Ramos (cell line): ENCODE measurements around the gene BTBD9.

ENCODE experiments used
- in situ Hi-C: fragments of 300-500 bp; cut with MboI; formaldehyde crosslinking; loops from one replicate; pipeline ENCODE4 v1.14.3; 2022; ENCODE audit warnings: low sequenced_read_pairs; ENCODE audit not compliant: unreplicated experiment

The BTBD9 gene

GRCh38 chr6:38567436-38567835, 72.3 kb downstream of the BTBD9 start:
- in situ Hi-C loops = no loop called here

DNA sequence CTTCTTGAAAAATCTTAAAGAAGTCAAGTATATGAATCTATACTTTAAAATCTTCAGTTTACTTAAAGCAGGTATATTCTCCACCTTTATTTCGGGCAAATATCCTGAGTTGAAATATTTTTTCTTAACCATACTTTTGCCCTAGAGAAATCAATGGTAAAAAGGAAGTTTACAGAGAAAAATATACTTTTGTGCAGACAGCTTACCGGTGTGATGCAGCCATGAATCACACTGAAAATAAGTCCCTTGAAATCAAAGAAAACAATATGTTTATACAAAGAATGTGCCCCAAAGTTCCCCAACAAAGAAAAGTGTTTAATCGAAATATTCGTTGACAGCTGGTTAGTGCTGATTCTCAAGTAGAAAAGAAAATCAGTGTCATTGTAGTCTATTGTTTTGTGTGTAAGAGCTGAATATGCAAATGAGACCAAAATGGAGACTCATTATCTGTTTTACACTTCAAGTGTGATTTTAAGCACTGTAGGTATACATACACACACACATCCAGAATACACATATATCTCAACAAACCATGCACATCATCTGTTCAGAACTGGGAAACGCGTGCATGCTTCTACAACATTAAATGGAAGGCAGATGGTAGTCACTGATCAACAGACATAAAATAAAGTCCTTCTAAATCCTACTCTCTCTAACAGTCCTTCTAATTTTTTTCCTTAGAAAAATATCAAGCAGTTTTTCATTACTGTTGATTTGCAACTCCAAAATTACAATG, 73.3 kb downstream of the BTBD9 start:
- in situ Hi-C loops = no loop called here

DNA sequence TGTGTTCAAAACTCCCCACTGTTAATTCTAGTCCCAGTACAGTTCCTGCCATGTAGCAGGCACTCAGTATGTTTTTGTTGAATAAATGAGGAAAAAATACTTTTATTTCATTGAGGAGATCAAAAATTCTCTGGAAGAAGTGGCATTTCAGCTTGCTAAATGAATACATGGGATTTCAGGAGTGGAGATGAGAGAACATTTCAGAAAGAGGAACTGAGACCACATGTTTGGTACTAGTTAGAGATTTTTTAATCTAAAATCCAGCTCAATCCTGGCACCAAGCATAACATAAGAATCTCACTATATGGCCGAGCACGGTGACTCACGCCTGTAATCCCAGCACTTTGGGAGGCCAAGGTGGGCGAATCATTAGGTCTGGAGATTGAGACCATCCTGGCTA, 75.4 kb downstream of the BTBD9 start:
- in situ Hi-C loops = no loop called here

GRCh38 chr6:38555606-38556005, 84.1 kb downstream of the BTBD9 start:
- in situ Hi-C loops = no loop called here

GRCh38 chr6:38554700-38555413, 84.9 kb downstream of the BTBD9 start:
- in situ Hi-C loops = no loop called here

DNA sequence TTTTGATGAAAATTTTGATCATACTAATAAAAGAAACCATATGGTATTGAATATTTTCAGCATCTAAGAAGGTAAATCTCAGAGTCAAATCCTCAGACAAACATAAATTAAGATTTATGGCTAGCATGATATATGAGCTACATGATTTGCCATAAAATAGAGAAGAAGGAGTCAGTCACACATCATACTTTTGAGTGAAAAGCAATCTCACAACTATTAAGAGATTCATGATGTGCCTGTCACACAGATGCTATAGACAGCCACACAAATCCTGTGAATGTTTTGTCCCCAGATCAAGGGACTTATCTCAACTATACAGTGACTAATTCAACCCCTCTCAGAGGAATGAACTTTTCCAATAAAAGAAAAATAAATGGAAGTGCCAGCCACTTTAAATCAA, 85.7 kb downstream of the BTBD9 start:
- in situ Hi-C loops = no loop called here

DNA sequence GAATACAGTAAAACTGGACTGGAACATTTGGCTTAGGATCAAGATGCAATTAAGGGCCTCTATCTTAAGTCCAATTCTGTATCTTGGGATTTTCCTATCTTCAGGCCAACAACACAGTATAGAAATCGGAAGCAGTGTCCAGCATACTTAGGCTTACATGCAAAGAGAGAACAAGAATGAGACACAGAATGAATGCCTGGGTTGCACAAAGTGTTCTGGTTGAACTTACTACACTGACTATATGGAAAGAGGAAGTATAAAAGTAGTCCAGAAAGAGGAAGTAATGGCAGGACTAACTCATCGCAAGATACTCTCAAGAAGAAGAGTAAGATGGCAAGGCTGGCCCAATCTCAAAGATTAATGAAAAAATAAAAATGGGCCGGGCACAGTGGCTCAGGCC, 87.6 kb downstream of the BTBD9 start:
- in situ Hi-C loops = no loop called here

GRCh38 chr6:38549795-38550194, 89.9 kb downstream of the BTBD9 start:
- in situ Hi-C loops = no loop called here

GRCh38 chr6:38549180-38549579, 90.5 kb downstream of the BTBD9 start:
- in situ Hi-C loops = no loop called here

DNA sequence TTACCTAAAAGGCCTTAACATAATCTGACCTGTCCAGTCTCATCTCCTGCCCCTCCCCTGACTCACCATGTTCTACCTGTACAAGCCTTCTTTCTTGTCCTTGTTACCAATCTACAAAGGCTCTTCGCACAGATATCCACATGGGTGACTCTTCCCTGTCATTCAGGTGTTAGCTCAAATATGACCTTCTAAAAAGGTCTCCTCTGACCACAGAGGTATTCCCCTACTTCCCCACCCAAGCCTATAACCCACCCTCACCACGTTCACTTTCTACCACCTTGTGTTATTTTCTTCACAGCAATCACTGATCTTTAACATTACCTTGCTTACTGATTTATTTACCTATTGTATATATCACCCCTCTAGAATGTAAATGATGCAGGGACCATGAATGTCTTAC, 96.7 kb downstream of the BTBD9 start:
- in situ Hi-C loops = no loop called here

DNA sequence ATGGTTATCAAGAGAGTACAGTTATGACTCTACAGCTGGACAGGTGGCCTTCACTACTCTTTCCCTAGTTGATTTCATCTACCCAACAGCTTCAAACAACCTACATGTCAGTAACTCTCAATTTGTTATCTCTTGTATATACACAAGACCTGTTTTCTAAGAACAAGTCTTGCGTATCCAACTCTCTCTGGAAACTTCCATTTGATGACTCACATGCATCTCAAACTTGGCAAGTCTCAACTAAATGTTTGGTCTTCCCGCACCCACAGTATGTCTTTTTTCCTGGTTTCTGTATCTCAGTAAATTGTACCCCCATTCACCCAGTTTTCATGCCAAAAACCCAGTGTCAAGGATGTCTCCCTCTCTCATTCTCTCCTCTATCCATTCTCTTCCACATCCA, 97.7 kb downstream of the BTBD9 start:
- in situ Hi-C loops = no loop called here

DNA sequence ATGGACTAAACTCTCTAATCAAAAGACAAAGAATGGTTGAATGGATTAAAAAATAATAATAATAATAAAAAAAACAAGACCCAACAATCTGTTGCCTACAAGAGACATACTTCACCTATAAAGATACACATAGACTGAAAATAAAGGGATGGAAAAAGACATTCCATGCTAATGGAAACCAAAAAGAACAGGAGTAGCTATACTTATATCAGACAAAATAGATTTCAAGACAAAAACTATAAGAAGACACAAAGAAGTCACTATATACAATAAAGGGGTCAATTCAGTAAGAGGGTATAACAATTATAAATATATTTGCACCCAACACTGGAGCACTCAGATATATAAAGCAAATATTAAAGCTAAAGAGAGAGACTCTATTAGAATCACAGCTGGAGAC, 106.7 kb downstream of the BTBD9 start:
- in situ Hi-C loops = no loop called here

DNA sequence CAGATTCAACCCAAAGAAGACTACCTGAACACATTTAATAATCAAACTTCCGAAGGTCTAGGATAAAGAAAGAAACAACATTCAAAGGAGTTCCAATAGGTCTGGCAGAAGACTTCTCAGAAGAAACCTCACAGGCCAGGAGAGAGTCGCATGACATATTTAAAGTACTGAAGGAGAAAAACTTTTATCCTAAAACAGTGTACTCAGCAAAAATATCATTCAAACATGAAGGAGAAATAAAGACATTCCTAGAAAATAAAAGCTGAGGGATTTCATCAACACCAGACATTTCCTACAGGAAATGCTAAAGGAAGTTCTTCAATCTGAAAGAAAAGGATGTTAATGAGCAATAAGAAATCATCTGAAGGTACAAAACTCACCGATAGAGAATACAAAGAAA, 108.6 kb downstream of the BTBD9 start:
- in situ Hi-C loops = no loop called here

DNA sequence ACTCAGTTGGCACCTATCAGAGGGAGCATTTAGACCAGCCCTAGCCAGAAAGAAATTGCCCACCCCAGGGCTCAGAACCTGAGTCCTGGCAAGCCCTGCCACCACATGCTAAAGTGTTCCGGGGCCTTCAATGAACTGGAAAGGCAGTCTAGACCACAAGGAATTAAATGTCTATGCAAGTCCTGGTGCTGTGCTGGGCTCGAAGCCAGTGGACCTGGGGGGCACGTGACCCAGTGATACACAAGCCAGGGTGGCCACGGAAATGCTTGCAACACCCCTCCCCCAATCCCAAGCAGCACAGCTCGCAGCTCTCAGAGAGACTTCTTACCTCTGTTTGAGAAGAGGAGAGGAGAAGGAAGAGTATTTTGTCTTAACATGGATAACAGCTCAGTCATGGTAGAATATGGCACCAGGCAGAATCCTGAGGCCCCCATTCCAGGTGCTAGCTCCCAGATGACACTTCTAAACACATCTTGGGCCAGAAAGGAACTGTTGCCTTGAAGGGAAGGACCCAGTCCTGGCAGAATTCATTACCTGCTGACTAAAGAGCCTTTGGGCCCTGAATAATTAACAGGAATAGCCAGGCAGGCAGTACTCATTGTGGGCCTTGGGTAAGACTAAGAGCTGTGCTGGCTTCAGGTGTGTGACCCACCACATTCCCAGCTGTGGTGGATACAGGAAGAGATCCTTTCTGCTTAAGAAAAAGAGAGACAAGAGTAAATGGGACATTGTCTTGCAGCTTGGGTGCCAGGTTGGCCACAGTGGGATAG, 111.3 kb downstream of the BTBD9 start:
- in situ Hi-C loops = no loop called here

GRCh38 chr6:38527371-38527770, 112.4 kb downstream of the BTBD9 start:
- in situ Hi-C loops = no loop called here

GRCh38 chr6:38525888-38526287, 113.8 kb downstream of the BTBD9 start:
- in situ Hi-C loops = no loop called here

DNA sequence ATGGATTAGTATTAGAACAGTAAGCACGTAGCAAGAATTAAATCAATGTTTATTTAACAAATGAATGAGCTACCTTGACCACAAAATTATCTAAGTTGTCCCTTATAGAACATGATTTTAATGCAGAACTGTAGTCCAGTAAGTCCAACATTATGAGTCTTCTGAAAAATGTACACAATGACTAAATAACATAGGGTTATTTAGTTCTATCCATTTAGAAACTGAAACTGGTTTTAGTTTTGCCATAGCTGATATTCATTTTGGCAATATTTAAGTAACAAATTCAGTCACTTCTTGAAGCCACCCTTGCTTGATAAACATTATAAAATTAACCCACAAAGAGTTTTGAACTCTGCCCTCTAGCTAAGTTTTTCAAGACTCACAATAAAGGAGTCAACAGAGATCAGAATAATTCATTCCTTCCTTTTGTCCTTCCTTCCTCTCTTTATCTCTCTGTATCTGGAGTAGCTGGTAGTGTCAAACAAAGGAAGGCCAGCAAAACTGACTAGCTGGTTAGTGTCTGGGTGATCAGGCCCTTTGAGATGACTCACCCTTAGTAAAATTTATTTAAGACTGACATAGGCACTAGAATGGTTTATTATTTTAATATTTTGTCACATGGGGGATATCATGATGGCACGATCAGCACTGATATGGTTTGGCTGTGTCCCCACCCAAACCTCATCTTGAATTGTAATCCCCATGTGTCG, 115.1 kb downstream of the BTBD9 start:
- in situ Hi-C loops = no loop called here

DNA sequence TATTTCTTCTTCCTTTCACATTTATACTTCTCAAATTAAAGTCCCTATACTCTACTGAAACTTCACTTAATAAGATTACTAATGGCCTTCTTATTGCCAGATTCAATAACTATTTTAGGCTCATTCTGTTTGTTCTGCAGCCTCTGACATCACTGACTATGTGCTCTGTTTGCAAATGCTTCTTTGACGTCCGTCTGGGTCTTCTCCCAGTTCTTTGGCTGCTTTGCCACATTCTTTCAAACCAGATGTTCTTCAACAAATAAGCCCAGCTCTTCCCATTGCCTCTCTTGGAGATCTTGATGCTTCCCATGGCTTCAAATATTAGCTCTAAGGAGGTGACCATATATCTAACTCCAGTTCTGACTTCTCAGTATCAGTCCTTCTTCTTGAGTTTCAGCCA, 117.4 kb downstream of the BTBD9 start:
- in situ Hi-C loops = no loop called here

GRCh38 chr6:38518511-38519304, 121.0 kb downstream of the BTBD9 start:
- in situ Hi-C loops = no loop called here

DNA sequence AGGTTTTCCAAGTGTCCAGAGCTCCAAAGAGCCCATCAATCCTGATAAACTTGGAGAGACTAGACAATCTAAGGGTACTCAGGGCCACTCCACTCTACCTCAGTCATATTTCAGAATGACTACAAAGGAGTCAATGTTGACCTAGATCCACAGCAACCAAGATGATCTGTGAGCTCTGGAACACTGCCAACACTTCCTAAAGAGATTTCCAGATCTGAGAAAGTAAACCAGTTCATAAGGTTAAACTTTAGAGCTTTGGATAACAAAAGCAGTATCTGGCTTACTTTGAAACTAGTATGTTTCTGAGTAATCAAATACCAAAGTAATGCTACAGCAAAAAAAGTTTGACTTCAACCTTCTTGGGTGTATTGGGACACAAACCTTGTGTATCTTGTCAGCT, 122.7 kb downstream of the BTBD9 start:
- in situ Hi-C loops = no loop called here
